ENCODE measurements around the gene KIF21A.
"Not testable (repeated sequence)": the region's sequence is repeated elsewhere in the genome, so short reads cannot be mapped to it uniquely, and the experiment has no call there.

KIF21A gene

GRCh38 chr12:39332661-39333175, 110.2 kb downstream of the KIF21A start:
- DNase-seq: no peak

GRCh38 chr12:39331539-39332261, 111.2 kb downstream of the KIF21A start:
- DNase-seq: no peak

GRCh38 chr12:39329876-39330275, 113.0 kb downstream of the KIF21A start:
- no peak for DNase-seq

- no peak for DNase-seq
Observed at GRCh38 chr12:39329018-39329417, 113.9 kb downstream of the KIF21A start.

- no peak for DNase-seq
Observed at GRCh38 chr12:39327965-39328364, 115.0 kb downstream of the KIF21A start.

- DNase-seq: no peak
Observed at GRCh38 chr12:39327510-39327909, 115.4 kb downstream of the KIF21A start.

- DNase-seq: no peak
Observed at GRCh38 chr12:39319180-39319579, 123.7 kb downstream of the KIF21A start.

GRCh38 chr12:39314547-39314946, 128.4 kb downstream of the KIF21A start:
- DNase-seq: no peak

GRCh38 chr12:39309516-39309915, 133.4 kb downstream of the KIF21A start:
- DNase-seq: no peak

GRCh38 chr12:39301422-39301821, 141.5 kb downstream of the KIF21A start:
- no peak for DNase-seq

GRCh38 chr12:39300799-39301198, 142.1 kb downstream of the KIF21A start:
- no peak for DNase-seq

GRCh38 chr12:39297891-39298290, 145.0 kb downstream of the KIF21A start:
- no peak for DNase-seq

GRCh38 chr12:39296496-39296895, 146.4 kb downstream of the KIF21A start:
- DNase-seq: no peak

GRCh38 chr12:39295593-39295992, 147.3 kb downstream of the KIF21A start:
- not testable (repeated sequence) for DNase-seq

GRCh38 chr12:39294715-39295114, 148.2 kb downstream of the KIF21A start:
- no peak for DNase-seq

- no peak for DNase-seq
Observed at GRCh38 chr12:39292125-39292630, 150.7 kb downstream of the KIF21A start.

- DNase-seq: no peak
Observed at GRCh38 chr12:39287817-39288216, 155.1 kb downstream of the KIF21A start.

- DNase-seq: no peak
Observed at GRCh38 chr12:39287409-39287808, 155.5 kb downstream of the KIF21A start.

GRCh38 chr12:39278426-39278825, 164.5 kb downstream of the KIF21A start:
- DNase-seq: no peak

GRCh38 chr12:39277416-39277815, 165.5 kb downstream of the KIF21A start:
- no peak for DNase-seq

GRCh38 chr12:39275846-39276245, 167.1 kb downstream of the KIF21A start:
- DNase-seq: no peak

GRCh38 chr12:39272871-39273655, 169.9 kb downstream of the KIF21A start:
- peak; percentile 2 for DNase-seq

GRCh38 chr12:39269492-39269891, 173.4 kb downstream of the KIF21A start:
- DNase-seq: no peak

GRCh38 chr12:39267886-39268285, 175.0 kb downstream of the KIF21A start:
- no peak for DNase-seq
